HEK293 (cell line): ENCODE measurements around the gene CFAP58.

Source experiments
- CTCF ChIA-PET: fragments of 350-600 bp; formaldehyde crosslinking; extraction: SDS; loops from one replicate; lab custom pipeline; 2021; ENCODE audit warnings: antibody characterized with exemption; lab: Yijun Ruan, JAX
- POLR2A ChIA-PET: fragments of 300-600 bp; formaldehyde crosslinking; extraction: SDS; loops from one replicate; lab custom pipeline; 2020; ENCODE audit warnings: antibody characterized with exemption, inconsistent platforms; lab: Yijun Ruan, JAX
- H3K27ac ChIP-seq: fragments of 200-500 bp; sonication (Bioruptor generic); 2 replicates; pipeline ENCODE4 v1.5.1; 2014; ENCODE audit warnings: low read depth, low read length, control low read depth, inconsistent platforms; ENCODE audit errors: extremely low read depth
- H3K36me3 ChIP-seq, 2 experiments: fragments of 200-500 bp in 1 of 2; sonication (Bioruptor generic) in 1 of 2; 1 replicate in 1 of 2; 2 replicates in 1 of 2; pipeline ENCODE4 v1.5.1; 2014 to 2017; ENCODE audit warnings: inconsistent platforms in 2 of 2, low read length in 2 of 2; ENCODE audit not compliant: control insufficient read depth in 2 of 2, insufficient read depth in 1 of 2
- H3K4me1 ChIP-seq: fragments of 200-500 bp; sonication (Bioruptor generic); 2 replicates; pipeline ENCODE4 v1.5.1; 2014; ENCODE audit warnings: mild to moderate bottlenecking, low read length, inconsistent platforms; ENCODE audit not compliant: control insufficient read depth, insufficient read depth
- H3K4me3 ChIP-seq: 2 replicates; pipeline ENCODE4 v1.5.1; 2011; ENCODE audit warnings: low read depth, mild to moderate bottlenecking, control low read depth, low read length, moderate library complexity
- H3K9me3 ChIP-seq: fragments of 200-500 bp; sonication (Bioruptor generic); 2 replicates; pipeline ENCODE4 v1.5.1; 2014; ENCODE audit warnings: low read depth, low read length, inconsistent platforms; ENCODE audit not compliant: control insufficient read depth, insufficient read depth
- GLIS1 ChIP-seq: fragments of 450-650 bp; formaldehyde crosslinking; IDR thresholded peaks from 2 replicates; pipeline ENCODE4 v1.5.1; 2016; ENCODE audit warnings: missing biosample characterization, missing genetic modification characterization
- GLIS2 ChIP-seq: fragments of 450-650 bp; formaldehyde crosslinking; IDR thresholded peaks from 2 replicates; pipeline ENCODE4 v1.5.1; 2016; ENCODE audit warnings: missing biosample characterization, missing genetic modification characterization
- IKZF3 ChIP-seq: fragments of 450-650 bp; IDR thresholded peaks from 2 replicates; pipeline ENCODE4 v1.5.0; 2018; ENCODE audit warnings: missing biosample characterization, mild to moderate bottlenecking, missing genetic modification characterization, moderate library complexity
- REST ChIP-seq: fragments of 450-650 bp; formaldehyde crosslinking; IDR thresholded peaks from 2 replicates; pipeline ENCODE4 v1.5.1; 2016; ENCODE audit warnings: missing biosample characterization, missing genetic modification characterization
- TSHZ1 ChIP-seq: fragments of 450-650 bp; formaldehyde crosslinking; IDR thresholded peaks from 2 replicates; pipeline ENCODE4 v1.5.1; 2016; ENCODE audit warnings: missing biosample characterization, missing genetic modification characterization, borderline replicate concordance
- ZBTB7A ChIP-seq: fragments of 450-650 bp; formaldehyde crosslinking; IDR thresholded peaks from 2 replicates; pipeline ENCODE4 v1.5.1; 2016; ENCODE audit warnings: low read depth, missing biosample characterization, missing genetic modification characterization
- ZNF132 ChIP-seq: fragments of 450-650 bp; formaldehyde crosslinking; IDR thresholded peaks from 2 replicates; pipeline ENCODE4 v1.5.1; 2017; ENCODE audit warnings: missing biosample characterization, missing genetic modification characterization, borderline replicate concordance
- ZNF24 ChIP-seq: fragments of 450-650 bp; formaldehyde crosslinking; IDR thresholded peaks from 2 replicates; pipeline ENCODE4 v1.5.1; 2016; ENCODE audit warnings: missing biosample characterization, missing genetic modification characterization
- ZNF449 ChIP-seq: fragments of 450-650 bp; formaldehyde crosslinking; IDR thresholded peaks from 2 replicates; pipeline ENCODE4 v1.5.1; 2017; ENCODE audit warnings: missing biosample characterization, mild to moderate bottlenecking, missing genetic modification characterization, moderate library complexity
- ZNF555 ChIP-seq: fragments of 450-650 bp; formaldehyde crosslinking; conservative IDR thresholded peaks from 2 replicates; pipeline ENCODE4 v1.5.1; 2017; ENCODE audit warnings: missing biosample characterization, mild to moderate bottlenecking, missing genetic modification characterization, inconsistent platforms
- ZNF776 ChIP-seq: fragments of 450-650 bp; formaldehyde crosslinking; IDR thresholded peaks from 2 replicates; pipeline ENCODE4 v1.5.0; 2017; ENCODE audit warnings: missing biosample characterization, missing genetic modification characterization, borderline replicate concordance
- ZSCAN18 ChIP-seq: fragments of 450-650 bp; formaldehyde crosslinking; IDR thresholded peaks from 2 replicates; pipeline ENCODE4 v1.5.1; 2016; ENCODE audit warnings: missing biosample characterization, missing genetic modification characterization

CFAP58 gene

GRCh38 chr10:104308439-104308903 is 45.2 kb upstream of the CFAP58 start:
- H3K9me3 ChIP-seq: no peaks in the 10 kb centered on the region
- CTCF ChIA-PET: interaction anchor here (6.9 to 7.2 kb wide), 2 partner anchors 16 to 41 kb away, joined by 125 to 152 read pairs; partner anchors contain the start of gene CFAP58
- H3K36me3 ChIP-seq: peaks cover 0 to 21% of the 10 kb centered on the region in 2 experiments; a peak in 1 of 3 replicates
- H3K27ac ChIP-seq: no peak overlapping the region
- H3K4me3 ChIP-seq: no peak overlapping the region
- H3K4me1 ChIP-seq: no peaks in the 10 kb centered on the region
- TF ChIP-seq ZBTB7A (tag by site-specific recombination): no peak
- no peak for TF ChIP-seq REST (tag by site-specific recombination)
- TF ChIP-seq ZNF776 (tag by site-specific recombination): no peak
- TF ChIP-seq ZNF449 (tag by site-specific recombination): no peak
- no peak for TF ChIP-seq TSHZ1 (tag by site-specific recombination)
- no peak for TF ChIP-seq GLIS2
- TF ChIP-seq ZNF132 (tag by site-specific recombination): no peak
- TF ChIP-seq GLIS1 (tag by site-specific recombination): no peak
- TF ChIP-seq IKZF3 (tag by site-specific recombination): no peak
- no peak for TF ChIP-seq ZNF24 (tag by site-specific recombination)
- TF ChIP-seq ZNF555 (tag by site-specific recombination): no peak
- TF ChIP-seq ZSCAN18 (tag by site-specific recombination): no peak
- POLR2A ChIA-PET: no interaction called here
